Stomach (tissue), 9 donors: ENCODE data around the gene LHFPL2. TPM values are rescaled to one million over a fixed set of nuclear protein-coding genes. Genes with fewer than 3 reads are reported as not detected.

Experiments
- DNase-seq, 2 donors: peaks; one replicate each; pipeline versions ENCODE4 v3.0.0 to v3.0.0-alpha.2; 2013 to 2019
- H3K27ac ChIP-seq, 5 donors: fragments of 200-600 bp in 4 of 5; sonication (generic) in 4 of 5; one replicate each; pipeline ENCODE4 v1.5.1; 2013 to 2019; ENCODE audit warnings: mild to moderate bottlenecking in 1 of 5, moderate library complexity in 1 of 5
- H3K27me3 ChIP-seq, 3 donors: fragments of 200-600 bp; sonication (generic); one replicate each; pipeline ENCODE4 v1.5.1; 2017 to 2019; ENCODE audit warnings: mixed run types in 1 of 3
- H3K36me3 ChIP-seq, 4 donors: fragments of 200-600 bp; sonication (generic); 1 replicate in 3 of 4; 2 replicates in 1 of 4; pipeline ENCODE4 v1.5.1; 2016 to 2019
- H3K4me1 ChIP-seq, 4 donors: fragments of 200-600 bp; sonication (generic); one replicate each; pipeline ENCODE4 v1.5.1; 2016 to 2019
- H3K4me3 ChIP-seq, 4 donors: fragments of 200-600 bp; sonication (generic) in 3 of 4; one replicate each; pipeline ENCODE4 v1.5.1; 2016 to 2019; ENCODE audit warnings: mild to moderate bottlenecking in 1 of 4
- H3K9me3 ChIP-seq, 4 donors: fragments of 200-600 bp; sonication (generic); one replicate each; pipeline ENCODE4 v1.5.1; 2016 to 2019
- EP300 ChIP-seq: sonication (generic); formaldehyde crosslinking; IDR thresholded peaks from one replicate; pipeline ENCODE4 v1.6.1; 2017; ENCODE audit warnings: antibody characterized with exemption
- POLR2A ChIP-seq, 4 donors: fragments of 450-650 bp; IDR thresholded peaks; one replicate each; pipeline ENCODE4 v1.6.1; 2016; ENCODE audit warnings: antibody characterized with exemption in 4 of 4, control low read depth in 2 of 4, mild to moderate bottlenecking in 1 of 4, moderate library complexity in 1 of 4
- POLR2AphosphoS5 ChIP-seq, 3 donors: sonication (generic); formaldehyde crosslinking; IDR thresholded peaks; one replicate each; pipeline ENCODE4 v1.6.1; 2016; ENCODE audit warnings: antibody characterized with exemption in 3 of 3
- WGBS, 5 donors: extraction: QIAGEN DNeasy Blood & Tissue Kit in 3 of 5; methylation state at CpG; one replicate each; pipeline versions ENCODE4 v1.1.5 to v1.1.7; 2013 to 2018; 5-methylcytosine and 5-hydroxymethylcytosine counted together
- intact Hi-C: fragments of 100-400 bp; cut with DNase I; formaldehyde crosslinking; loops from one replicate; pipeline ENCODE4 v1.15.1; 2023; ENCODE audit warnings: low total_unique reads
- polyA plus RNA-seq, 3 donors: library from polyadenylated mRNA; stranded (reverse); fragments of 200-250 nt; gene quantifications; one replicate each; pipeline ENCODE4 v1.2.3, GENCODE V29; 2013
- total RNA-seq, 5 donors: library from RNA; depleted of rRNA; stranded (reverse); fragments of >200 nt; gene quantifications; one replicate each; pipeline versions ENCODE4 v1.1.0 to v1.2.3, GENCODE V29; 2014 to 2016
- TF ChIP-seq, protein P1 (sequence below), 7 experiments: fragments of 450-650 bp in 4 of 7; fragments of 200-600 bp in 3 of 7; sonication (generic) in 3 of 7; IDR thresholded peaks; one replicate each; pipeline ENCODE4 v1.5.1; 2016 to 2019; ENCODE audit warnings: antibody characterized with exemption in 7 of 7, control low read depth in 2 of 7, mild to moderate bottlenecking in 1 of 7
- donor health status: healthy with polysubstance abuse.
- donor health status: Bipolar disorder and iron deficiency.
- donor health status: healthy.

LHFPL2 gene
- total and polyA plus RNA-seq, 8 donors = 3.7 to 53.6 (median 24.3) TPM

DNA sequence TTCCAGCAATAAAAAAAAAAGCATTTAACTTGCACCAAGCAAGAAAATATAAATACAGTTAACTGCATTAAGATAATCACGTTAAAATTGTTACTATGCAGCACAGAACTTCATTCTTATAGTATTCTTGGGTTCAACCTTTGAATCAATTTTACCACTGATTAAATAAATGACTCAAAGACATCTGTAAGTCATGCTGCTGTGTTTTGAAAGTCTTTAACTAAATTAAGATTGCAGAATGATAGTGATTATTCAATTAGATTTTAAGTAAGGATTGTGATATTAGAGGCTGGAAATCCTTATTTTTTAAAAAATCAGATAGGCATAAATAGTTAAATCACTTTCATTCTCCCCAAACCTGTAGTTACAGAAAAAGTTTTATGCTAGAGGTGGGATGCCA lies 171.8 kb downstream of the LHFPL2 start:
- intact Hi-C loops = no loop called here
- Histone ChIP-seq H3K36me3 (peaks cover 0 to 13% (median 7%) of the 10 kb centered on the region in 4 donors), H3K4me3 (no peak overlapping the region), H3K9me3 (no peaks in the 10 kb centered on the region), H3K27ac (no peak overlapping the region), H3K4me1 (peaks cover 0 to 8% (median 0%) of the 10 kb centered on the region in 4 donors), H3K27me3 (no peaks in the 10 kb centered on the region)
- no peak for DNase-seq
- TF ChIP-seq POLR2AphosphoS5 (IDR thresholded peaks at IDR 0.05) = no peak
- TF ChIP-seq, protein P1, sequence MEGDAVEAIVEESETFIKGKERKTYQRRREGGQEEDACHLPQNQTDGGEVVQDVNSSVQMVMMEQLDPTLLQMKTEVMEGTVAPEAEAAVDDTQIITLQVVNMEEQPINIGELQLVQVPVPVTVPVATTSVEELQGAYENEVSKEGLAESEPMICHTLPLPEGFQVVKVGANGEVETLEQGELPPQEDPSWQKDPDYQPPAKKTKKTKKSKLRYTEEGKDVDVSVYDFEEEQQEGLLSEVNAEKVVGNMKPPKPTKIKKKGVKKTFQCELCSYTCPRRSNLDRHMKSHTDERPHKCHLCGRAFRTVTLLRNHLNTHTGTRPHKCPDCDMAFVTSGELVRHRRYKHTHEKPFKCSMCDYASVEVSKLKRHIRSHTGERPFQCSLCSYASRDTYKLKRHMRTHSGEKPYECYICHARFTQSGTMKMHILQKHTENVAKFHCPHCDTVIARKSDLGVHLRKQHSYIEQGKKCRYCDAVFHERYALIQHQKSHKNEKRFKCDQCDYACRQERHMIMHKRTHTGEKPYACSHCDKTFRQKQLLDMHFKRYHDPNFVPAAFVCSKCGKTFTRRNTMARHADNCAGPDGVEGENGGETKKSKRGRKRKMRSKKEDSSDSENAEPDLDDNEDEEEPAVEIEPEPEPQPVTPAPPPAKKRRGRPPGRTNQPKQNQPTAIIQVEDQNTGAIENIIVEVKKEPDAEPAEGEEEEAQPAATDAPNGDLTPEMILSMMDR (IDR thresholded peaks at IDR 0.05) = no peak
- 62 to 76% (median 64%) methylated on average over 1 of the region's 1 CpG for WGBS, 5 donors

DNA sequence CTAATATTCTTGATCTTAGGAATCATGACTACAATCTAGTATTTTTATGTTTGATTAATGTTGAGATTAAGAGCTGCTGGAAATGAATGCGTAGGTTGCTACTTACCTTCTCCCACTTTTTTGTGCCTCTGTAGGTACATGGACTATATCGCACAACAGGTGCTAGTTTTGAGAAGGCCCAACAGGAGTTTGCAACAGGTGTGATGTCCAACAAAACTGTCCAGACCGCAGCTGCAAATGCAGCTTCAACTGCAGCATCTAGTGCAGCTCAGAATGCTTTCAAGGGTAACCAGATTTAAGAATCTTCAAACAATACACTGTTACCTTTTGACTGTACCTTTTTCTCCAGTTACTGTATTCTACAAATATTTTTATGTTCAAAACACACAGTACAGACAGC lies 173.2 kb downstream of the LHFPL2 start:
- no peak for TF ChIP-seq EP300
- TF ChIP-seq POLR2AphosphoS5 (IDR thresholded peaks at IDR 0.05) = no peak
- TF ChIP-seq, protein P1 (IDR thresholded peaks at IDR 0.05) = no peak
- no peak for TF ChIP-seq POLR2A (IDR thresholded peaks at IDR 0.05)
- no peaks in the 10 kb centered on the region for H3K9me3 ChIP-seq
- H3K36me3 ChIP-seq = peaks cover 0 to 9% (median 5%) of the 10 kb centered on the region in 4 donors
- H3K27ac ChIP-seq = no peak overlapping the region
- DNase-seq = no peak
- H3K4me1 ChIP-seq = peaks cover 0 to 8% (median 0%) of the 10 kb centered on the region in 4 donors
- no peaks in the 10 kb centered on the region for H3K27me3 ChIP-seq
- intact Hi-C loops = no loop called here
- 88 to 96% (median 93%) methylated on average over 3 of the region's 3 CpGs for WGBS, 5 donors
- no peak overlapping the region for H3K4me3 ChIP-seq

DNA sequence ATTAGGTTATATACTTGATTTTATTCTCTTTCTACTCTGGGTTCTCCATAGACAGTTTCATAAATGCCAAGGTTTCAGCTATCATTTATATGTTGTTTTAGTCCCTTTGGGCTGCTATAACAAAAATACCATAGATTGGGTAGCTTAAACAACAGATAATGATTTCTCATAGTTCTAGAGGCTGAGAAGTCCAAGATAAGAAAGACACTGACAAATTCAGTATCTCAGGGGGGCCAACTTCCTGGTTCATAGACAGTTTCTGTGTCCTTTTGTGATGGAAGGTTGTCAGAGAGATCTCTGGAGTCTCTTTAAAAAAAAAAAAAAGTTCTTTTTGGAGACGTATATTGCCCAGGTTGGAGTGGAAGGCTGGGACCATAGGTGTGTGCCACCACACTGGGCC lies 174.8 kb downstream of the LHFPL2 start:
- intact Hi-C loops = no loop called here
- no peak overlapping the region for H3K27ac ChIP-seq
- no peaks in the 10 kb centered on the region for H3K9me3 ChIP-seq
- no peaks in the 10 kb centered on the region for H3K27me3 ChIP-seq
- peaks cover 0 to 8% (median 0%) of the 10 kb centered on the region in 4 donors for H3K4me1 ChIP-seq
- TF ChIP-seq, protein P1 (IDR thresholded peaks at IDR 0.05) = no peak
- TF ChIP-seq POLR2A (IDR thresholded peaks at IDR 0.05) = no peak
- TF ChIP-seq EP300 = no peak
- no peak for TF ChIP-seq POLR2AphosphoS5 (IDR thresholded peaks at IDR 0.05)
- peaks cover 0 to 9% (median 5%) of the 10 kb centered on the region in 4 donors for H3K36me3 ChIP-seq
- H3K4me3 ChIP-seq = no peak overlapping the region
- 90 to 100% (median 96%) methylated on average over 1 of the region's 1 CpG for WGBS, 5 donors
- DNase-seq = no peak

GRCh38 chr5:78472469-78473106 lies 176.0 kb downstream of the LHFPL2 start:
- Histone ChIP-seq H3K36me3 (peaks cover 0 to 9% (median 5%) of the 10 kb centered on the region in 4 donors), H3K9me3 (no peaks in the 10 kb centered on the region), H3K4me1 (peaks cover 0 to 14% (median 0%) of the 10 kb centered on the region in 4 donors), H3K4me3 (no peak overlapping the region), H3K27ac (no peak overlapping the region), H3K27me3 (no peaks in the 10 kb centered on the region)
- DNase-seq = peak in 1 of 2 donors; percentile 37
- TF ChIP-seq, protein P1 (IDR thresholded peaks at IDR 0.05) = no peak
- intact Hi-C loops = no loop called here
